PC-9 (cell line): Measurements from ENCODE around the gene FTL.

Experiments used
- CTCF ChIP-seq: fragments of 200-600 bp; sonication (generic); conservative IDR thresholded peaks from 2 replicates; pipeline ENCODE4 v1.6.1; 2017; ENCODE audit warnings: mixed run types, antibody characterized with exemption, mild to moderate bottlenecking, moderate library complexity
- EZH2 ChIP-seq: fragments of 200-600 bp; sonication (generic); IDR thresholded peaks from 2 replicates; pipeline ENCODE4 v1.8.0; 2017; ENCODE audit warnings: antibody characterized with exemption, low read depth

DNA sequence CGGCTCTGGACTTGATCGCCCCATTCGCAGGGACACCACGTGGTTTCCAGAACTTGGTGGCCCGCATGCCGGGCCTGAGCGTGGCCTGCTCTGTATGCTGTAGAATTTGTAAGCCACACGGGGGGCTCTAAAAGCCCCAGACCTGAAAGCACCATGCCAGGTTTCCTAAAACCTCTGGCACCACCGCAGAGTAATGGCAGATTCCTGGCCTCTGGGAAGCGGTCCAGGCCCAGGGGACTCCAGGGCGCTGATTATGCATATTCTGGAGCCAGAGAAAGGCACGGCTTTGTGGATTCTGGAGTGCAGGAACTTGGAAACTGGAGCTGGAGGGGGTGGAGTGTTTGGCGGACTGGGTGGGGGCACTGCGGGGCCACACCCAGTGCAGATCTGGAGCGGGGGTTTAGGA lies 3.7 kb downstream of the FTL start:
- no peak for TF ChIP-seq CTCF
- no peak for TF ChIP-seq EZH2
